Mononuclear cell (primary cell): Measurements from ENCODE around the gene LIN7C. TPM values are rescaled to one million over a fixed set of nuclear protein-coding genes. Genes with fewer than 3 reads are reported as not detected.
"Not testable (repeated sequence)": the region's sequence is repeated elsewhere in the genome, so short reads cannot be mapped to it uniquely, and the experiment has no call there.

Experiments used
- H3K27me3 ChIP-seq: 2 replicates; pipeline ENCODE4 v1.6.0; 2011; ENCODE audit warnings: low read length, control low read depth; ENCODE audit not compliant: insufficient read depth
- H3K4me1 ChIP-seq: 2 replicates; pipeline ENCODE4 v1.5.1; 2011; ENCODE audit warnings: mild to moderate bottlenecking, low read length, control low read depth; ENCODE audit not compliant: insufficient read depth
- H3K4me3 ChIP-seq: 2 replicates; pipeline ENCODE4 v1.5.1; 2011; ENCODE audit warnings: mild to moderate bottlenecking, low read length, moderate library complexity
- H3K9me3 ChIP-seq: 2 replicates; pipeline ENCODE4 v1.5.1; 2011; ENCODE audit warnings: low read depth, mild to moderate bottlenecking, control low read depth, low read length
- total RNA-seq: library from RNA; depleted of rRNA; stranded (reverse); fragments of >200 nt; gene quantifications from one replicate; pipeline ENCODE4 v1.2.3, GENCODE V29; 2012

LIN7C gene
- total RNA-seq, 1 donor: 36.6 TPM

- Histone ChIP-seq H3K4me3 (no peak overlapping the region), H3K4me1 (no peaks in the 10 kb centered on the region), H3K9me3 (peaks cover 2% of the 10 kb centered on the region), H3K27me3 (no peaks in the 10 kb centered on the region)
Measured at GRCh38 chr11:27520226-27520625, 13.7 kb upstream of the LIN7C start.

GRCh38 chr11:27518518-27518917 lies 11.9 kb upstream of the LIN7C start:
- Histone ChIP-seq H3K4me1 (no peaks in the 10 kb centered on the region), H3K27me3 (no peaks in the 10 kb centered on the region), H3K4me3 (no peak overlapping the region), H3K9me3 (peaks cover 6% of the 10 kb centered on the region)

GRCh38 chr11:27517490-27517889 lies 10.9 kb upstream of the LIN7C start:
- H3K4me3 ChIP-seq, H3K4me1 ChIP-seq, H3K9me3 ChIP-seq, H3K27me3 ChIP-seq: not testable (repeated sequence)

- no peak overlapping the region for H3K4me3 ChIP-seq
- H3K27me3 ChIP-seq: no peaks in the 10 kb centered on the region
- H3K4me1 ChIP-seq: no peaks in the 10 kb centered on the region
Measured at GRCh38 chr11:27514558-27514957, 8.0 kb upstream of the LIN7C start.

GRCh38 chr11:27514076-27514475 lies 7.5 kb upstream of the LIN7C start:
- no peaks in the 10 kb centered on the region for H3K27me3 ChIP-seq
- peaks cover 6% of the 10 kb centered on the region for H3K9me3 ChIP-seq
- H3K4me3 ChIP-seq: no peak overlapping the region
- no peaks in the 10 kb centered on the region for H3K4me1 ChIP-seq

More at GRCh38 chr11:27514558-27514957, 8.0 kb upstream of the LIN7C start:
- peaks cover 6% of the 10 kb centered on the region for H3K9me3 ChIP-seq

- H3K4me1 ChIP-seq: no peaks in the 10 kb centered on the region
- peaks cover 6% of the 10 kb centered on the region for H3K9me3 ChIP-seq
- no peaks in the 10 kb centered on the region for H3K27me3 ChIP-seq
- H3K4me3 ChIP-seq: no peak overlapping the region
Measured at GRCh38 chr11:27513389-27513788, 6.8 kb upstream of the LIN7C start.

- H3K4me1 ChIP-seq: peaks cover 6% of the 10 kb centered on the region
- H3K27me3 ChIP-seq: no peaks in the 10 kb centered on the region
- peaks cover 6% of the 10 kb centered on the region for H3K9me3 ChIP-seq
- H3K4me3 ChIP-seq: no peak overlapping the region
Measured at GRCh38 chr11:27512238-27512637, 5.7 kb upstream of the LIN7C start.

- Histone ChIP-seq H3K4me3 (no peak overlapping the region), H3K4me1 (peaks cover 21% of the 10 kb centered on the region), H3K9me3 (peaks cover under 1% of the 10 kb centered on the region), H3K27me3 (no peaks in the 10 kb centered on the region)
Measured at GRCh38 chr11:27509908-27510307, 3.3 kb upstream of the LIN7C start.

GRCh38 chr11:27507557-27508322 lies 1.2 kb upstream of the LIN7C start:
- Histone ChIP-seq H3K4me3 (no peak overlapping the region), H3K4me1 (peaks cover 27% of the 10 kb centered on the region)

GRCh38 chr11:27505781-27506180 lies 788 bp downstream of the LIN7C start:
- H3K4me3 ChIP-seq: peak overlapping the region; percentile 77
- H3K4me1 ChIP-seq: peaks cover 27% of the 10 kb centered on the region
- no peaks in the 10 kb centered on the region for H3K9me3 ChIP-seq
- no peaks in the 10 kb centered on the region for H3K27me3 ChIP-seq

More at GRCh38 chr11:27507557-27508322, 1.2 kb upstream of the LIN7C start:
- no peaks in the 10 kb centered on the region for H3K27me3 ChIP-seq
- H3K9me3 ChIP-seq: no peaks in the 10 kb centered on the region

GRCh38 chr11:27504205-27504604 lies 2.4 kb downstream of the LIN7C start:
- H3K9me3 ChIP-seq: no peaks in the 10 kb centered on the region
- peaks cover 27% of the 10 kb centered on the region for H3K4me1 ChIP-seq
- no peaks in the 10 kb centered on the region for H3K27me3 ChIP-seq
- no peak overlapping the region for H3K4me3 ChIP-seq

GRCh38 chr11:27501100-27501499 lies 5.5 kb downstream of the LIN7C start:
- Histone ChIP-seq H3K4me1 (peaks cover 18% of the 10 kb centered on the region), H3K27me3 (no peaks in the 10 kb centered on the region), H3K4me3 (no peak overlapping the region), H3K9me3 (no peaks in the 10 kb centered on the region)

GRCh38 chr11:27497911-27498310 lies 8.7 kb downstream of the LIN7C start:
- Histone ChIP-seq H3K27me3 (no peaks in the 10 kb centered on the region), H3K4me3 (no peak overlapping the region), H3K9me3 (no peaks in the 10 kb centered on the region), H3K4me1 (no peaks in the 10 kb centered on the region)

GRCh38 chr11:27497284-27497866 lies 9.2 kb downstream of the LIN7C start:
- no peaks in the 10 kb centered on the region for H3K9me3 ChIP-seq
- no peaks in the 10 kb centered on the region for H3K4me1 ChIP-seq
- H3K27me3 ChIP-seq: no peaks in the 10 kb centered on the region
- H3K4me3 ChIP-seq: no peak overlapping the region

GRCh38 chr11:27496461-27496860 lies 10.1 kb downstream of the LIN7C start:
- Histone ChIP-seq H3K27me3 (no peaks in the 10 kb centered on the region), H3K4me3 (no peak overlapping the region), H3K4me1 (no peaks in the 10 kb centered on the region), H3K9me3 (no peaks in the 10 kb centered on the region)
